Measurements from ENCODE around the gene CDC37.

The CDC37 gene

DNA sequence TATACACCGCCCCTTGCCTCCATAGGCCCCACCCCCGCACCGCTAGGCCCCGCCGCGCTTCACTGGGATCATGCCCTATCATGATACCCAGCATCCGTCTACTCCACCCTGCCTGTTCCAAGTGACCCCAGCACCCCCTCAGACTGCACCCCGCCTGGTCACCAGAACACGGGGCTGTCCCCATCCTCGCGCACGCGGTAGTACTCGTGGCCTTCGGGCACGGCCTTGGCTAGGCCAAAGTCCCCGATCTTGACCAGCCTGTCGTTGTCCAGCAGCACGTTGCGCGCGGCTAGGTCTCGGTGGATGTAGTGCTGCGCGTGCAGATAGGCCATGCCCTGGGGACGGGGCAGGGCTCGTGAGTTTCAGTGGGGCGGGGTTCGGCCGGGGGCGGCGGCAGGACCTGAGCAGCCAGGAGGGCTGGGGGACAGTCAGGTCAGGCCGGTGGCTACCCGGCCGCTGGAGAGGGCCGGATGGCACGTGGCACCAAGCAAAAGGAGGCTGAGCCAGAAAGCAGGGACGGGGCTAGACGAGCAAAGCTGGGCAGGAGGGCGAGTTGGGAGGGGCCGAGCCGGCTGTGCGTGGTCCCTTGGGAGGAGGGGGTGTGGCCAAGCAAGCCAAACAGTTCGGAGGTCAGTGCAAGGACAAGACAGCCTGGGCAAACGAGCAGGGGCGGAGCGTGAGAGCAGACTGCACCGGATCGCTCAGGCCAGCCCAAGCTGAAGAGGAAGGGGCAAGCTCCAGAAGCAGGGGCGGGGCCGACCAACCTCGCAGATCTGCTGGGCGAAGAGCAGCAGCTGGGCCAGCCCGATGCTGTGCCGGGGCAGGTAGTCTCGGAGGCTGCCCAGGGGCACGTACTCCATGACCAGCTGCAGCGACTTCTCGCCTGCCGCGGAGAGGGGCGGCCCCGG, 50.3 kb downstream of the CDC37 start:
- DNase-seq, result no peak

GRCh38 chr19:10346509-10346908, 56.8 kb downstream of the CDC37 start:
- peak; percentile 88 for DNase-seq

DNA sequence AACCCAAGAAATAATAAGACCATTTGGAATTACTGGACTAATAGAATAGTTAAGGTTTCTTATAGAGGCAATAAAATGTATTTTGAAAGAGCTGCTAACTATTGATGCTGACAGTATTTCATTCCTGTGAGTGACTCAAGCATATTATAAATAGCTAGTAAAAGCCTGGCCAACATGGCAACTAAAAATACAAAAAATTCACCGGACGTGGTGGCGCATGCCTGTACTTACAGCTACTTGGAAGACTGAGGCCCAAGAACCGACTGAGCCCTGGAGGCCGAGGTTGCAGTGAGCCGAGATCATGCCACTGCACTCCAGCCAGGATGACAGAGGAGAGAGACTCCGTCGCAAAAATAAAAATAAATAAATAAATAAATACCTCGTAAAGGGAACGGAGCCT, 58.6 kb downstream of the CDC37 start:
- no peak for DNase-seq

DNA sequence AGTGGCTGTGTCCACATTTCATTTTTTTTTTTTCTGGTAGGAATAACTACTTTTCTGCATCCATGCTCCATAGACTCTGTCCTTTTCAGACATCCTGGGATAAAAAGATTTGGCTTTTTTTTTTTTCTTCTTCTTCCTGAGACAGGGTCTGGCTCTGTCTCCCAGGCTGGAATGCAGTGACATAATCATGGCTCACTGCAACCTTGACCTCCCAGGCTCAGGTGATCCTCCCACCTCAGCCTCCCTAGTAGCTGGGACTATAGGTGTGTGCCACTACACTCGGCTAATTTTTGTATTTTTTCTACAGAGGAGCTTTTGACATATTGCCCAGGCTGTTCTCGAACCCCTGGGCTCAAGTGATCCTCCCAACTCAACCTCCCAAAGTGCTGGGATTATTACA, 59.8 kb downstream of the CDC37 start:
- no peak for DNase-seq

All from suppressor macrophage treated with lipopolysaccharide for 4 hours (primary cell).